GM12874 (cell line): Measurements from ENCODE around the gene RPS21.

ENCODE experiments used
- CTCF ChIP-seq: IDR thresholded peaks from 2 replicates; pipeline ENCODE4 v1.5.1; 2011; ENCODE audit warnings: low read depth, mild to moderate bottlenecking, control low read depth, low read length, moderate library complexity; ENCODE audit not compliant: insufficient read depth

The RPS21 gene

GRCh38 chr20:62359491-62360121 is 27.3 kb upstream of the RPS21 start:
- TF ChIP-seq CTCF, result no peak

- TF ChIP-seq CTCF, result no peak
Observed at GRCh38 chr20:62360854-62361798, 25.8 kb upstream of the RPS21 start.

DNA sequence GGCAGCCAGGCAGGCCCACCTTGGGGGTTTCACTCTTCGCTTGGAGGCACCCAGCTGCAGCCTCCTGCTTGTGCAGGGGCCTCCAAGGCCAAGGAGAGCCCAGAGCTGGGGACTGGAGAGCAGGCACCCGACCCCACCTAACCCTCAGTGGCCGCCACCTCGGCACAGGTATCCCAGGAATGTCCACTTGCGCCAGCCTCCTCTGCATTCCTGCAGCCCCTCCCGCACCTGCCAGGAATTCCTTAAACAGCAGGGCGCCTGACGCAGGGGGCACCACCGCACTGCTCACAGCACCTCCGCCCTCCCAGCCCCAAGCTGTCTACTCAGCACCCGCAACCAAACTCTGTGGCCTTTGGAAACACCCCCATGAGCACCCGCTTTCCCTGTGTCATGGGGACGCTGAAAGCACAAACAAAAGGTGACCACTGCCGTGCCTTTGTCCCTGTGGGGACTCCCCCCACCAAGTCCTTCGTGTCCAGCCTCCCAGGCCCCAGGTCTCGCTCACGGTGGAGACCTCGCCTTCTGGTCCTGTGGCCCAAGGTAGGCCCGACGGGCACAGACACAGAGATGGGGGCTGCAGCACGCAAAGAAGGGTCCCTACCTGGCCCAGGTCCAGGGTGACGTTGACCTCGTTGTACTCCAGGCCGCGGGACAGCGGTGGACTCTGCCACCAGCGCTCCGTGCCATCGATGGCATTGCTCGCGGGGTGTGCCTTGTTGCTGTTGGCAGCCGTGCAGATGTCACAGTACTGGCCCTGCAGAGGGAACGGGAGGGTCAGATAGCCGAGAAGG is 24.9 kb upstream of the RPS21 start:
- no peak for TF ChIP-seq CTCF

GRCh38 chr20:62362590-62362940 is 24.3 kb upstream of the RPS21 start:
- TF ChIP-seq CTCF, result no peak

DNA sequence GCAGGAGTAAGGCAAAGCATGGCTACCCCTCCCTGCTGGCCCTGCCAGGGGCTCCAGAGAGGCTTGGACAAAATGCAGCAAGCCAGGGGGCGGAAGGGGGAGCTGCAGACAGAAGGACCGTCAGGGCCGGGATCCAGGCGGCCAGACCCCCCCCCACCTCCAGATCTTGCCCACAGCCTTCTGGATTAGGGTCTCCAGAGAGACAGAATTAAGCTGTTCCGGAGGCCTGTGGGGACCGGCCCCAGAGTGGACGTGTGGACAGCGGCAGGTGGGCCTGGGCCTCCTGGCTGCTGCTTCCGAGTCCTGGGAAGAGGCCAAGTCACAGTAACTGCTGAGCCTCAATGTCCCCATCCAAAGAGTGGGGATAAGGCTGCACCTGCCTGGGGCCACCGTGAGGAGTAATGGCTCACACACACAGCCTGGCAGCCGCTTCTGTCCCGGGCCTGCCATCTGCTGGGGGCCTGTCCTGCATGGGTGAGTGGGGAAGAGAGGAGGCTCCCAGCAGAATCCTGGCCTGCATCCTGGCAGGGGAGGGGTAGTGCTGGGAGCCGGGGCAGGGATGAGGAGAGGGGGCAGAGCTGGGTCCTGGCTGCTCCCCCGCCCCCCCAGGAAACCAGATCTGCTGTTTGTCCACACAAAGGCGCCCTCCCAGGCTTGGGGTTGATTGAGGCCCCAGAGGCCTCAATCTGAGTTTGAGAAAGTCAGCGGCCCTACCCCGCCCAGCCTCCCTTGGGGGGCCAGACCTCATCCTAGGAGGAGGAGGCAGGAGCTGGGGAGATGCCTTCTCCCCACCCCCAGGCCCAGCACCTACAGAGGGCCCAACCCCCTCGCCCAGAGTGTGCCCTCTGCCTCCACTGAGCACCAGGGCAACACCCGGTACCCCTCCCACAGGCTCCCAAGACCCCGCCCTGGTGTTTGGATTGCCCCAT is 23.6 kb upstream of the RPS21 start:
- TF ChIP-seq CTCF, result no peak

DNA sequence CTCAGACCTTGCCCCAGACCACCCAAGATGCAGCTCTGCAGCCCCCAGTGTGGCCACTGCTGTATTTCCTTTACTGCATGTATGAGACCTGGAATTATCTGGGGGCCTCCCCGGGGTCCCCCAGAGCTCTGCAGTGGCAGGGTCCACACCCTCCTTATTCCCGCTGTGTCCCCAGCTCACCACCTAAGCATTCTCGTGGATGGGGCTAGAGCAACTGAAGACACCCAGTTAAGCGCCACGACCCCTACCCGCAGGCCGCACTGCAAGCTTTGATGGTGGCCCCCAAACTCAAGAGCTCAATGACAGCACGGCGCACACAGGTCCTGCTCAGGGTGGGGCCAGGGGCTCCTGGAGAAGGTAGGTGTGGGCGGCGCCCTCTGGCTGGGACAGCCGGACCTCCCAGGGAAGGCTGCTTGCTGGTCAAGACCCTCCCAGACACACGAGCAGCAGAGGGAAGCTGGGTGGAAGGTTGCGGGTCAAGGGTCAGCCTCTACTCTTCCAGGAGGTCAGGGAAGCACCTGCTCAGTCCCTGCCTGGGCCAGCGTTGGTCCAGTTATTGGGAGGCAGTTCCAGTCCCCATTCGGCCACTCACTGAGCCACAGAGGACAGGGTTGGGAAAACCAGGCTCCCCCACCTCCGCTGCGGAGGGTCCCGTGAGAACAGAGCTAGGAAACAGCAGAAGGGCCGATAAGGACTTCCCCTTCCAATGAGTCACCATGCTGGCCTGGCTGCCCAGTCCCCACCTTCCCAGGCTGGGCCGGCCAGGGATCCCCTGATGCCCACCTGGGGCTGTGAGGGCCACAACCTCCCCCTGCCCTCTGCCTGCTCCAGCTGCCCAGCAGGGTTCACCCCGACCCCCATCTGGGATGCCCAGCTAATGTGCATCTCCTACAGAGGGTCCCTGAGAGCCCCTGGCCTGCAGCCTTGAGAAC is 22.7 kb upstream of the RPS21 start:
- no peak for TF ChIP-seq CTCF
